GM18499 (cell line): ENCODE results near the gene BPIFA2.
"Not testable (repeated sequence)": the region's sequence is repeated elsewhere in the genome, so short reads cannot be mapped to it uniquely, and the experiment has no call there.

ENCODE experiments used
- ATAC-seq: cut with Tn5 transposase; IDR thresholded peaks from one replicate; pipeline ENCODE4 v1.9.1; 2021; ENCODE audit warnings: moderate number of reproducible peaks; ENCODE audit not compliant: insufficient read depth, unreplicated experiment

Gene BPIFA2

GRCh38 chr20:33167859-33168258 lies at the start of gene BPIFA2:
BPIFA2 (plus strand) TSS chr20:33168159; CDS start chr20:33169146, 987 bp downstream.
- ATAC-seq, result no peak

GRCh38 chr20:33119725-33120720 lies 47.9 kb upstream of the BPIFA2 start:
- no peak for ATAC-seq

- no peak for ATAC-seq
Measured at GRCh38 chr20:33120934-33121333, 47.0 kb upstream of the BPIFA2 start.

- ATAC-seq, result not testable (repeated sequence)
Measured at GRCh38 chr20:33122297-33122696, 45.7 kb upstream of the BPIFA2 start.

GRCh38 chr20:33124261-33124660 lies 43.7 kb upstream of the BPIFA2 start:
- ATAC-seq, result no peak

- ATAC-seq, result no peak
Measured at GRCh38 chr20:33124994-33125393, 43.0 kb upstream of the BPIFA2 start.

GRCh38 chr20:33125983-33126382 lies 42.0 kb upstream of the BPIFA2 start:
- no peak for ATAC-seq

- ATAC-seq, result no peak
Measured at GRCh38 chr20:33127422-33128097, 40.4 kb upstream of the BPIFA2 start.

- ATAC-seq, result no peak
Measured at GRCh38 chr20:33130568-33131061, 37.3 kb upstream of the BPIFA2 start.

- no peak for ATAC-seq
Measured at GRCh38 chr20:33131949-33132473, 35.9 kb upstream of the BPIFA2 start.

- no peak for ATAC-seq
Measured at GRCh38 chr20:33132513-33133372, 35.2 kb upstream of the BPIFA2 start.

- ATAC-seq, result no peak
Measured at GRCh38 chr20:33133373-33133941, 34.5 kb upstream of the BPIFA2 start.

GRCh38 chr20:33137195-33137594 lies 30.8 kb upstream of the BPIFA2 start:
- ATAC-seq, result no peak

GRCh38 chr20:33139467-33139866 lies 28.5 kb upstream of the BPIFA2 start:
- no peak for ATAC-seq

GRCh38 chr20:33145521-33145920 lies 22.4 kb upstream of the BPIFA2 start:
- no peak for ATAC-seq

- ATAC-seq, result no peak
Measured at GRCh38 chr20:33147299-33147698, 20.7 kb upstream of the BPIFA2 start.

- ATAC-seq, result no peak
Measured at GRCh38 chr20:33148040-33148439, 19.9 kb upstream of the BPIFA2 start.

GRCh38 chr20:33154252-33154651 lies 13.7 kb upstream of the BPIFA2 start:
- ATAC-seq, result no peak

- ATAC-seq, result no peak
Measured at GRCh38 chr20:33158637-33159385, 9.1 kb upstream of the BPIFA2 start.
